Gastroesophageal sphincter (tissue), 4 donors: ENCODE measurements around the gene ZBTB11. TPM values are rescaled to one million over a fixed set of nuclear protein-coding genes. Genes with fewer than 3 reads are reported as not detected.
"Not testable (repeated sequence)": the region's sequence is repeated elsewhere in the genome, so short reads cannot be mapped to it uniquely, and the experiment has no call there.

Experiments used
- ATAC-seq: fragments of 150-250 bp; one replicate; pipeline ENCODE4 v1.9.1; 2016; ENCODE audit warnings: mild to moderate bottlenecking, moderate library complexity
- H3K27ac ChIP-seq, 4 donors: fragments of 200-600 bp; sonication (generic) in 3 of 4; 1 replicate in 3 of 4; 2 replicates in 1 of 4; pipeline ENCODE4 v1.5.1; 2016 to 2019
- H3K27me3 ChIP-seq: fragments of 200-600 bp; sonication (generic); one replicate; pipeline ENCODE4 v1.5.1; 2019
- H3K36me3 ChIP-seq, 2 donors: fragments of 200-600 bp; sonication (generic); one replicate each; pipeline ENCODE4 v1.5.1; 2019; ENCODE audit warnings: control low read depth in 1 of 2
- H3K4me1 ChIP-seq, 3 donors: fragments of 200-600 bp; sonication (generic); 1 replicate in 2 of 3; 2 replicates in 1 of 3; pipeline ENCODE4 v1.5.1; 2016 to 2019; ENCODE audit warnings: control low read depth in 2 of 3
- H3K4me3 ChIP-seq, 2 donors: fragments of 200-600 bp; sonication (generic); one replicate each; pipeline ENCODE4 v1.5.1; 2019; ENCODE audit warnings: mild to moderate bottlenecking in 1 of 2, moderate library complexity in 1 of 2
- H3K9me3 ChIP-seq, 3 donors: fragments of 200-600 bp; sonication (generic); one replicate each; pipeline ENCODE4 v1.5.1; 2017 to 2019; ENCODE audit warnings: control low read depth in 2 of 3
- CTCF ChIP-seq, 4 experiments: fragments of 200-600 bp in 2 of 4; fragments of 450-650 bp in 2 of 4; sonication (generic) in 1 of 4; IDR thresholded peaks; one replicate each; pipeline ENCODE4 v1.5.1; 2017 to 2019; ENCODE audit warnings: antibody characterized with exemption in 4 of 4, mild to moderate bottlenecking in 2 of 4, moderate library complexity in 2 of 4
- EP300 ChIP-seq: sonication (generic); formaldehyde crosslinking; IDR thresholded peaks from one replicate; pipeline ENCODE4 v1.6.1; 2017; ENCODE audit warnings: antibody characterized with exemption, mild to moderate bottlenecking
- POLR2A ChIP-seq, 2 donors: fragments of 450-650 bp; IDR thresholded peaks; one replicate each; pipeline ENCODE4 v1.6.1; 2017; ENCODE audit warnings: antibody characterized with exemption in 2 of 2, mild to moderate bottlenecking in 2 of 2, moderate library complexity in 1 of 2
- POLR2AphosphoS5 ChIP-seq: sonication (generic); formaldehyde crosslinking; IDR thresholded peaks from one replicate; pipeline ENCODE4 v1.6.1; 2017; ENCODE audit warnings: antibody characterized with exemption
- WGBS, 2 donors: methylation state at CpG; one replicate each; pipeline ENCODE4 v1.1.5; 2018; ENCODE audit warnings: low coverage in 1 of 2; 5-methylcytosine and 5-hydroxymethylcytosine counted together
- total RNA-seq, 4 donors: library from RNA; depleted of rRNA; stranded (reverse); fragments of >200 nt; gene quantifications; one replicate each; pipeline ENCODE4 v1.1.0, GENCODE V29; 2016

The ZBTB11 gene
- total RNA-seq, 4 donors from 2014 or later: 17.1 to 32.7 (median 23.6) TPM

- 74 to 75% methylated on average over 6 to 7 of the region's 7 CpGs for WGBS, 2 donors
- Histone ChIP-seq H3K36me3 (peaks cover 0 to 3% of the 10 kb centered on the region in 2 donors), H3K27ac (no peak overlapping the region), H3K27me3 (no peaks in the 10 kb centered on the region), H3K9me3 (no peaks in the 10 kb centered on the region), H3K4me1 (peaks cover 0 to 22% (median 0%) of the 10 kb centered on the region in 3 donors), H3K4me3 (no peak overlapping the region)
- no peak for ATAC-seq
- TF ChIP-seq POLR2AphosphoS5 (no peak), POLR2A (IDR thresholded peaks at IDR 0.05) (no peak), EP300 (no peak), CTCF (IDR thresholded peaks at IDR 0.05) (no peak)
Observed at GRCh38 chr3:101722394-101723173, 45.7 kb upstream of the ZBTB11 start.

DNA sequence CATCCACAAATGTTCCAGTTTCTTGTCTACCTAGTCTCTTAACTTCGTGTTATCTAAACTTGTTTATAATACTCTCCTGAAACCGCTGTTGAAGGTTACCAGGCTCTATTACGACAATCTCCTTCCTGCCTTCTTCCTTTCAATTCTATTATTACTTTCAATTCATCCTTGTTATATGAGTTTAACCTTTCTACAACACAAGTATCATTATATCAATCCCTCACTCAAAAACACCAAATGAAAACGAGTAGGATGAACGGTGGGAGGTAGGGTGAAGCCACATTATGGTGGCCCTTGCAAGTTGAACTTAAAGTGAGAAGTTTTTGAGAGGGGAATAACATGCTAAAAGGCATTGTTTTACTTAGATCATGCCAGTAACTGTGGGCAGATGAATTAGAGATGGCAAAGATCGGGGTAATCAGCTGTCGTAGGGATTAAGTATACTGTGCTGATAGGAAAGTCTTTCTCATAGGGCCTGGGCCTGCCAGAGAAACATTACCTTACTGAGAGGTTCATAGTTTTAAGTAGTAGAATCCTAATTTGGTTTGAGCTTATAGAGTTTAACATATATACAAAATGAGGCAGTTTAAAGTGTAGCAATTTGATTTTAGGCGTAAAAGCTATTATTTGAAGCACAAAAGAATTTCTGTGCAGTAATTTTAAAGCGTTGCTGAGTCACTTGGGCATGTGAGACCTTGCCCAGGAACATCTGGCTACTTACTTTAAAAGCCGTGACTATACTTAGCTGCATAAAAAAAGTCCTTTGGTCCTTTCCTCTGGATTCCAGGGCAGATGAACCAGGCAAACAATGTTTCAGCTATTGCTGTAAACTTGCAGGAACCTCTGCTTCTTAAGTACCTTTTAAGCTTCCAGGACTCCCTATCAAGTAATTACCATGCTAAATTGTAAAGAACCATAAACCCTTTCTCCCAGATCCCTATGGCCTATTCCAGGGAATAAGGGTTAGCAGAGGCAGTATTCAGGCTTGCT is 44.2 kb upstream of the ZBTB11 start:
- H3K4me1 ChIP-seq: peaks cover 0 to 17% (median 0%) of the 10 kb centered on the region in 3 donors
- no peak overlapping the region for H3K27ac ChIP-seq
- peaks cover 5% of the 10 kb centered on the region for H3K27me3 ChIP-seq
- WGBS, 2 donors: 61 to 76% methylated on average over 10 of the region's 10 CpGs
- no peak overlapping the region for H3K4me3 ChIP-seq
- H3K36me3 ChIP-seq: no peaks in the 10 kb centered on the region
- no peak for ATAC-seq
- no peak for TF ChIP-seq EP300
- H3K9me3 ChIP-seq: no peaks in the 10 kb centered on the region

- Histone ChIP-seq H3K27me3 (peaks cover 16% of the 10 kb centered on the region), H3K4me3 (no peak overlapping the region), H3K9me3 (no peaks in the 10 kb centered on the region), H3K4me1 (peaks cover 0 to 8% (median 0%) of the 10 kb centered on the region in 3 donors), H3K27ac (no peak overlapping the region), H3K36me3 (no peaks in the 10 kb centered on the region)
- no peak for ATAC-seq
- TF ChIP-seq EP300: no peak
- TF ChIP-seq POLR2A (IDR thresholded peaks at IDR 0.05): no peak
- TF ChIP-seq CTCF (IDR thresholded peaks at IDR 0.05): no peak
- no peak for TF ChIP-seq POLR2AphosphoS5
- WGBS, 2 donors: 89 to 92% methylated on average over 3 of the region's 3 CpGs
Observed at GRCh38 chr3:101719604-101720185, 42.8 kb upstream of the ZBTB11 start.

DNA sequence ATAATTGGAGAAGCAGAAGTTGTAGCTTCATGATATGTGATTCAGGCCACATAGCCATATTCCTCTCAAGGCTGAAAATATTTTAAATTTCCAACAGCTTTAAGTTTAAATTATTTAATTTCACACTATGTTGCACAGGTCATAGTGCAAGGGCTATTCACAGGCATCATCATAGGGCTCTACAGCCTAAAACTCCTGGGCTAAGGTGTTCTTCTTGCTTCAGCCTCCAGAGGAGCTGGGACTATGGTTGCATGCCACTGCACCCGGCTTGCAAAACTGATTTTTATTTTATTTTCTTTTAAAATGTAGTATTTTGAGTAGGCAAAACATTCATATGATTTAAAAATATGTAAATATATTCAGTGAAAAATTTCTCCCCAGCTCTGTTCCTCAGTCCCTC is 41.5 kb upstream of the ZBTB11 start:
- no peaks in the 10 kb centered on the region for H3K4me1 ChIP-seq
- no peak overlapping the region for H3K27ac ChIP-seq
- H3K36me3 ChIP-seq: no peaks in the 10 kb centered on the region
- H3K4me3 ChIP-seq: no peak overlapping the region
- TF ChIP-seq POLR2A (IDR thresholded peaks at IDR 0.05) (no peak), CTCF (IDR thresholded peaks at IDR 0.05) (no peak), POLR2AphosphoS5 (no peak), EP300 (no peak)
- no peaks in the 10 kb centered on the region for H3K9me3 ChIP-seq
- WGBS, 2 donors: 55 to 64% methylated on average over 1 of the region's 1 CpG
- H3K27me3 ChIP-seq: peaks cover 27% of the 10 kb centered on the region
- ATAC-seq: no peak

DNA sequence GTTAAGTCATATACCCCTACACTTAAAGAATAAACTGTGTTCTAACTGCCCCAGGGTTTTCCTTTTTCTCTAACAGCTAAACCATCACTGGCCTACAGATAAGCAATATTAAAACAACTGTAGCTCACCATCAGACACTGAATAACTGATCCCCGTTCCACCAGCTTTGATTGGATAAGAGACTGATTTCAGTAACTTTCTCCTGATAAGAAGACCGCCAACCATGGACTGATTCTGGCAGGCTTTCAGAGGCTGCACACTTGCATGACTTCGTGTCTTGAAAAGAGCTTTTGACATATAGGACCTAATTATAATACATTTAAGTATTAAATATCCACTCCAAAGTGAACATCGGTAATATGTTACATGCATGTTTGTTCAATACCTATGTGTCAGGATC is 32.2 kb upstream of the ZBTB11 start:
- WGBS, 2 donors: 33 to 73% methylated on average over 4 of the region's 4 CpGs

DNA sequence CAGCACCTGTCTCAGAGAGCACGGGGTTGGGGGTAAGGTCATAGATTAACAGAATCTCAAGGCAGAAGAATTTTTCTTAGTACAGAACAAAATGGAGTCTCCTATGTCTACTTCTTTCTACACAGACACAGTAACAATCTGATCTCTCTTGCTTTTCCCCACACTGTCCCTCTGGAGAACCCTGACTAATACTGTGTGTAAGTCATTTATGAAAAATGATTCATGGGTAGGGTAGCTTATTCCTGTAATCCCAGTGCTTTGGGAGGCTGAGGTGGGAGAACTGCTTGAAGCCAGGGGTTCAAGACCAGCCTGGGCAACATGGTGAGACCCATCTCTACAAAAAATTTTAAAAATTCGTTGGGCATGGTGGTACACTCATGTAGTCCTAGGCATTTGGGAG is 27.7 kb upstream of the ZBTB11 start:
- not testable (repeated sequence) for H3K36me3 ChIP-seq, H3K4me1 ChIP-seq, H3K4me3 ChIP-seq, H3K9me3 ChIP-seq, H3K27me3 ChIP-seq, H3K27ac ChIP-seq, ATAC-seq
- 51 to 55% methylated on average over 1 to 2 of the region's 2 CpGs for WGBS, 2 donors

More for the DNA sequence above, 32.2 kb upstream of the ZBTB11 start:
- H3K27ac ChIP-seq: no peak overlapping the region
- H3K9me3 ChIP-seq: no peaks in the 10 kb centered on the region
- peaks cover 7% of the 10 kb centered on the region for H3K27me3 ChIP-seq
- no peak for ATAC-seq
- H3K4me3 ChIP-seq: no peak overlapping the region
- TF ChIP-seq POLR2A (IDR thresholded peaks at IDR 0.05) (no peak), CTCF (IDR thresholded peaks at IDR 0.05) (no peak), EP300 (no peak), POLR2AphosphoS5 (no peak)
- H3K36me3 ChIP-seq: no peaks in the 10 kb centered on the region
- peaks cover 0 to 5% (median 0%) of the 10 kb centered on the region in 3 donors for H3K4me1 ChIP-seq
